ENCODE data around the gene APBB2. TPM values are rescaled to one million over a fixed set of nuclear protein-coding genes. Genes with fewer than 3 reads are reported as not detected.
A peak's percentile ranks its signal among the peaks of the same experiment; 100 is the strongest.

Gene APBB2
- total RNA-seq, 1 experiment from 2014 or later: 56.8 TPM

- DNase-seq (ENCODE audit: low spot score): no peak
Observed at GRCh38 chr4:41215969-41216293, 1.6 kb upstream of the APBB2 start.

GRCh38 chr4:41215155-41215554, 813 bp upstream of the APBB2 start:
- DNase-seq (ENCODE audit: low spot score): no peak

- DNase-seq (ENCODE audit: low spot score): no peak
Observed at GRCh38 chr4:41214825-41215146, 444 bp upstream of the APBB2 start.

GRCh38 chr4:41213625-41214135, 662 bp downstream of the APBB2 start:
- DNase-seq (ENCODE audit: low spot score): no peak

- peak; percentile 60 for DNase-seq (ENCODE audit: low spot score)
Observed at GRCh38 chr4:41212616-41213203, 1.6 kb downstream of the APBB2 start.

- no peak for DNase-seq (ENCODE audit: low spot score)
Observed at GRCh38 chr4:41211951-41212615, 2.3 kb downstream of the APBB2 start.

GRCh38 chr4:41209901-41210300, 4.4 kb downstream of the APBB2 start:
- DNase-seq (ENCODE audit: low spot score): no peak

GRCh38 chr4:41209187-41209586, 5.2 kb downstream of the APBB2 start:
- DNase-seq (ENCODE audit: low spot score): peak; percentile 29

GRCh38 chr4:41207291-41207831, 7.0 kb downstream of the APBB2 start:
- no peak for DNase-seq (ENCODE audit: low spot score)

- no peak for DNase-seq (ENCODE audit: low spot score)
Observed at GRCh38 chr4:41205854-41206460, 8.4 kb downstream of the APBB2 start.

- no peak for DNase-seq (ENCODE audit: low spot score)
Observed at GRCh38 chr4:41205130-41205529, 9.2 kb downstream of the APBB2 start.

GRCh38 chr4:41204400-41204978, 9.9 kb downstream of the APBB2 start:
- peak; percentile 92 for DNase-seq (ENCODE audit: low spot score)

GRCh38 chr4:41203841-41204240, 10.5 kb downstream of the APBB2 start:
- DNase-seq (ENCODE audit: low spot score): no peak

GRCh38 chr4:41202820-41203568, 11.3 kb downstream of the APBB2 start:
- DNase-seq (ENCODE audit: low spot score): no peak

GRCh38 chr4:41202356-41202755, 12.0 kb downstream of the APBB2 start:
- DNase-seq (ENCODE audit: low spot score): no peak

- DNase-seq (ENCODE audit: low spot score): no peak
Observed at GRCh38 chr4:41200486-41201017, 13.8 kb downstream of the APBB2 start.

- no peak for DNase-seq (ENCODE audit: low spot score)
Observed at GRCh38 chr4:41199788-41200187, 14.6 kb downstream of the APBB2 start.

GRCh38 chr4:41197996-41198395, 16.3 kb downstream of the APBB2 start:
- DNase-seq (ENCODE audit: low spot score): no peak

- DNase-seq (ENCODE audit: low spot score): no peak
Observed at GRCh38 chr4:41197495-41197894, 16.8 kb downstream of the APBB2 start.

GRCh38 chr4:41196633-41197332, 17.6 kb downstream of the APBB2 start:
- no peak for DNase-seq (ENCODE audit: low spot score)

- DNase-seq (ENCODE audit: low spot score): peak; percentile 54
Observed at GRCh38 chr4:41192136-41192535, 22.2 kb downstream of the APBB2 start.

Data from A172 (cell line).